K562 (cell line): Measurements from ENCODE around the gene PAQR7. TPM values are rescaled to one million over a fixed set of nuclear protein-coding genes. Genes with fewer than 3 reads are reported as not detected.

ENCODE experiments used
- DACH1 ChIP-seq: fragments of 450-650 bp; IDR thresholded peaks from 2 replicates; pipeline ENCODE4 v1.6.1; 2018; ENCODE audit not compliant: partially characterized antibody
- ERF ChIP-seq: fragments of 450-650 bp; formaldehyde crosslinking; IDR thresholded peaks from 2 replicates; pipeline ENCODE4 v1.4.0; 2020; ENCODE audit warnings: mild to moderate bottlenecking, mixed read lengths
- GABPB1 ChIP-seq: sonication (generic); formaldehyde crosslinking; IDR thresholded peaks from 2 replicates; pipeline ENCODE4 v1.8.0; 2022; ENCODE audit warnings: mild to moderate bottlenecking, missing genetic modification reagents
- HDAC8 ChIP-seq: fragments of 450-650 bp; IDR thresholded peaks from 2 replicates; pipeline ENCODE4 v1.6.1; 2016; ENCODE audit warnings: mild to moderate bottlenecking, missing genetic modification characterization, moderate library complexity, missing compliant biosample characterization
- HMG20A ChIP-seq: fragments of 450-650 bp; formaldehyde crosslinking; conservative IDR thresholded peaks from 2 replicates; pipeline ENCODE4 v1.4.0; 2020; ENCODE audit warnings: mild to moderate bottlenecking, mixed read lengths
- KAT2B ChIP-seq: IDR thresholded peaks from one replicate; pipeline ENCODE4 v1.6.1; 2012; ENCODE audit warnings: low read depth, mild to moderate bottlenecking, control low read depth, inconsistent platforms, low read length, moderate library complexity
- MTA2 ChIP-seq: fragments of 450-650 bp; IDR thresholded peaks from 2 replicates; pipeline ENCODE4 v1.6.1; 2016; ENCODE audit warnings: low read depth
- NFATC3 ChIP-seq: fragments of 450-650 bp; IDR thresholded peaks from 2 replicates; pipeline ENCODE4 v1.6.1; 2017; ENCODE audit warnings: mild to moderate bottlenecking
- PHF21A ChIP-seq: fragments of 450-650 bp; IDR thresholded peaks from 2 replicates; pipeline ENCODE4 v1.6.1; 2017; ENCODE audit warnings: low read depth, borderline replicate concordance
- PTBP1 ChIP-seq: fragments of 200-400 bp; formaldehyde crosslinking; IDR thresholded peaks from 2 replicates; pipeline ENCODE4 v1.6.1; 2017; ENCODE audit warnings: low read depth, low read length
- PYGO2 ChIP-seq: fragments of 450-650 bp; IDR thresholded peaks from 2 replicates; pipeline ENCODE4 v1.6.1; 2016; ENCODE audit warnings: mild to moderate bottlenecking, missing genetic modification characterization, moderate library complexity, missing compliant biosample characterization
- RFX7 ChIP-seq: fragments of 250-450 bp; sonication (Bioruptor Pico); IDR thresholded peaks from 2 replicates; pipeline ENCODE4 v1.5.1; 2021; ENCODE audit warnings: mild to moderate bottlenecking
- TAL1 ChIP-seq: fragments of 450-650 bp; IDR thresholded peaks from 2 replicates; pipeline ENCODE4 v1.6.1; 2016; ENCODE audit warnings: mild to moderate bottlenecking
- WHSC1 ChIP-seq: IDR thresholded peaks from one replicate; pipeline ENCODE4 v1.6.1; 2012; ENCODE audit warnings: low read length, control low read depth, inconsistent platforms
- polyA plus RNA-seq, 8 experiments: library from polyadenylated mRNA; depleted of rRNA in 4 of 8; stranded (reverse) in 5 of 8; unstranded in 3 of 8; fragments of >200 nt; fragmentation: Nextera tagmentation in 2 of 8; fragmentation: Illumina TruSeq in 1 of 8; extraction: Ambion mirVana in 2 of 8; extraction: Trizol in 1 of 8; gene quantifications; 2 replicates each; pipeline versions ENCODE4 v1.2.1 to v1.2.3, GENCODE V29; 2011 to 2014; ENCODE audit warnings: inconsistent platforms in 1 of 8, missing spikeins in 1 of 8
- total RNA-seq, 7 experiments: library from RNA; depleted of rRNA in 6 of 7; stranded (reverse); fragments of >200 nt in 6 of 7; fragmentation: Illumina TruSeq in 2 of 7; extraction: Trizol in 2 of 7; gene quantifications; 2 replicates each; pipeline versions ENCODE4 v1.2.1 to v1.2.3, GENCODE V29; 2011 to 2021; ENCODE audit warnings: low replicate concordance in 1 of 7
- TF ChIP-seq, protein P1 (sequence below): fragments of 450-650 bp; conservative IDR thresholded peaks from 2 replicates; pipeline ENCODE4 v1.6.1; 2016; ENCODE audit warnings: missing genetic modification characterization, low read depth, mild to moderate bottlenecking, control low read depth, missing compliant biosample characterization
- TF ChIP-seq, protein P2 (sequence below), 2 experiments: fragments of 450-650 bp; conservative IDR thresholded peaks; 2 replicates each; pipeline ENCODE4 v1.6.1; 2017; ENCODE audit warnings: mild to moderate bottlenecking in 2 of 2, moderate library complexity in 2 of 2
- TF ChIP-seq, protein P3 (sequence below): sonication (generic); formaldehyde crosslinking; IDR thresholded peaks from 2 replicates; pipeline ENCODE4 v1.8.1; 2023; ENCODE audit warnings: mild to moderate bottlenecking, missing genetic modification reagents, moderate library complexity
- TF ChIP-seq, protein P4 (sequence below): fragments of 250-450 bp; sonication (Bioruptor Pico); IDR thresholded peaks from 2 replicates; pipeline ENCODE4 v1.9.0; 2021; ENCODE audit warnings: mild to moderate bottlenecking, inconsistent platforms
- TF ChIP-seq, protein P5 (sequence below): fragments of 250-450 bp; sonication (Bioruptor Pico); IDR thresholded peaks from 2 replicates; pipeline ENCODE4 v1.8.0; 2021; ENCODE audit warnings: moderate library complexity, mild to moderate bottlenecking, inconsistent platforms
- TF ChIP-seq, protein P6 (sequence below): sonication (generic); formaldehyde crosslinking; IDR thresholded peaks from 2 replicates; pipeline ENCODE4 v1.8.1; 2022; ENCODE audit warnings: missing genetic modification reagents

Gene PAQR7
- total and polyA plus RNA-seq, 9 of the 15 experiments (the other 6 are each of a cell fraction or from before 2014, with no cell fraction given): 1.1 to 5.2 (median 2.6) TPM

DNA sequence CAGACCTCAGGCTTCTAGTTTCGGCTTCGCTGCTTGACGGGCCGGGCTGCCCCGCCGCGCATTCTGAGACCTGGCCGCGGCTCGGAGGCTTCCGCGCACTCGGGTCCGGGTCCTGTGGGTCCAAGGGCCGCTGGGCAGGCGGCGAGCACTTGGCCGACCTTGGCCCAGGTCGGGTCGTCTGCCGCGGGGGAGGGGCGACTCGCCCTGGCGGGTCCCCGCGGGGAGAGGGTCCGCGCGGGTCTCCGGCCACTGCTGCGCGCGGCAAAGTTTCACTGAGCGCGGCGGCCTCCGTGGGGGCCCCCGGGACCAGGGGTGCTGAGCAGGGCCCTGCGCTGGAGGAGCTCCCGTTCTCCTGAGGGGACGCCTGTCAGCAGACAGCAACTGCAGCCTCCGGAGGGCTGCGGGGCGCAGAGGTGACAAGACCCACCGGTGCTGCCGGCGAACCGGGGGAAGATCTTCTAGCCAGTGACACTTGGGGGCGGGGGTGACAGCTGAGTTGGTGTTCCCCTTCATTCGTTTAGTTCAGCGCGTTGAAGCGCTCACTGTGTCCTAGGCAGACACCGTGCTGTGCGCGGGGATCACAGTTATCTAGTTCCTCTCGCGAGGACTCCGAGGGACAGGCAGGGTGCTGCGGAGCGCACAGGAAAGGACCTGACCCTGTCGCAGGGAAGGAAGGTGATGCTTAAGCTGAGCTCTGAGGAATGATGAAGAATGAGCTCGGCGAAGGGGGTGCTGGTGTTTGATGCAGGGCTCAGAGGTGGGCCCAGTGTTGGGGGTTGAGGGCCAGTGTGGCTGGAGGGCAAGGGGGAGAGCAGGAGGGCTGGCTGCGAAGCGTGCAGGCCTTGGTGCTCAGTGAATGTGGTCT is 55.0 kb downstream of the PAQR7 start (continued):
- no peak for TF ChIP-seq MTA2
- TF ChIP-seq WHSC1: no peak
- TF ChIP-seq KAT2B: no peak
- TF ChIP-seq, protein P1, sequence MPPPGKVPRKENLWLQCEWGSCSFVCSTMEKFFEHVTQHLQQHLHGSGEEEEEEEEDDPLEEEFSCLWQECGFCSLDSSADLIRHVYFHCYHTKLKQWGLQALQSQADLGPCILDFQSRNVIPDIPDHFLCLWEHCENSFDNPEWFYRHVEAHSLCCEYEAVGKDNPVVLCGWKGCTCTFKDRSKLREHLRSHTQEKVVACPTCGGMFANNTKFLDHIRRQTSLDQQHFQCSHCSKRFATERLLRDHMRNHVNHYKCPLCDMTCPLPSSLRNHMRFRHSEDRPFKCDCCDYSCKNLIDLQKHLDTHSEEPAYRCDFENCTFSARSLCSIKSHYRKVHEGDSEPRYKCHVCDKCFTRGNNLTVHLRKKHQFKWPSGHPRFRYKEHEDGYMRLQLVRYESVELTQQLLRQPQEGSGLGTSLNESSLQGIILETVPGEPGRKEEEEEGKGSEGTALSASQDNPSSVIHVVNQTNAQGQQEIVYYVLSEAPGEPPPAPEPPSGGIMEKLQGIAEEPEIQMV (tag): no peak
- TF ChIP-seq HDAC8 (tag): no peak; the same call in 1 of the 2 replicates
- TF ChIP-seq DACH1: no peak
- no peak for TF ChIP-seq GABPB1
- TF ChIP-seq, protein P2, sequence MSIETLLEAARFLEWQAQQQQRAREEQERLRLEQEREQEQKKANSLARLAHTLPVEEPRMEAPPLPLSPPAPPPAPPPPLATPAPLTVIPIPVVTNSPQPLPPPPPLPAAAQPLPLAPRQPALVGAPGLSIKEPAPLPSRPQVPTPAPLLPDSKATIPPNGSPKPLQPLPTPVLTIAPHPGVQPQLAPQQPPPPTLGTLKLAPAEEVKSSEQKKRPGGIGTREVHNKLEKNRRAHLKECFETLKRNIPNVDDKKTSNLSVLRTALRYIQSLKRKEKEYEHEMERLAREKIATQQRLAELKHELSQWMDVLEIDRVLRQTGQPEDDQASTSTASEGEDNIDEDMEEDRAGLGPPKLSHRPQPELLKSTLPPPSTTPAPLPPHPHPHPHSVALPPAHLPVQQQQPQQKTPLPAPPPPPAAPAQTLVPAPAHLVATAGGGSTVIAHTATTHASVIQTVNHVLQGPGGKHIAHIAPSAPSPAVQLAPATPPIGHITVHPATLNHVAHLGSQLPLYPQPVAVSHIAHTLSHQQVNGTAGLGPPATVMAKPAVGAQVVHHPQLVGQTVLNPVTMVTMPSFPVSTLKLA (conservative IDR thresholded peaks at IDR 0.05): peak in 1 of 2 experiments; percentile 33; a peak in 1 of 4 replicates
- TF ChIP-seq, protein P3, sequence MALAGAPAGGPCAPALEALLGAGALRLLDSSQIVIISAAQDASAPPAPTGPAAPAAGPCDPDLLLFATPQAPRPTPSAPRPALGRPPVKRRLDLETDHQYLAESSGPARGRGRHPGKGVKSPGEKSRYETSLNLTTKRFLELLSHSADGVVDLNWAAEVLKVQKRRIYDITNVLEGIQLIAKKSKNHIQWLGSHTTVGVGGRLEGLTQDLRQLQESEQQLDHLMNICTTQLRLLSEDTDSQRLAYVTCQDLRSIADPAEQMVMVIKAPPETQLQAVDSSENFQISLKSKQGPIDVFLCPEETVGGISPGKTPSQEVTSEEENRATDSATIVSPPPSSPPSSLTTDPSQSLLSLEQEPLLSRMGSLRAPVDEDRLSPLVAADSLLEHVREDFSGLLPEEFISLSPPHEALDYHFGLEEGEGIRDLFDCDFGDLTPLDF: no peak; the same call in 1 of the 2 replicates
- no peak for TF ChIP-seq PYGO2 (tag)
- TF ChIP-seq, protein P4, sequence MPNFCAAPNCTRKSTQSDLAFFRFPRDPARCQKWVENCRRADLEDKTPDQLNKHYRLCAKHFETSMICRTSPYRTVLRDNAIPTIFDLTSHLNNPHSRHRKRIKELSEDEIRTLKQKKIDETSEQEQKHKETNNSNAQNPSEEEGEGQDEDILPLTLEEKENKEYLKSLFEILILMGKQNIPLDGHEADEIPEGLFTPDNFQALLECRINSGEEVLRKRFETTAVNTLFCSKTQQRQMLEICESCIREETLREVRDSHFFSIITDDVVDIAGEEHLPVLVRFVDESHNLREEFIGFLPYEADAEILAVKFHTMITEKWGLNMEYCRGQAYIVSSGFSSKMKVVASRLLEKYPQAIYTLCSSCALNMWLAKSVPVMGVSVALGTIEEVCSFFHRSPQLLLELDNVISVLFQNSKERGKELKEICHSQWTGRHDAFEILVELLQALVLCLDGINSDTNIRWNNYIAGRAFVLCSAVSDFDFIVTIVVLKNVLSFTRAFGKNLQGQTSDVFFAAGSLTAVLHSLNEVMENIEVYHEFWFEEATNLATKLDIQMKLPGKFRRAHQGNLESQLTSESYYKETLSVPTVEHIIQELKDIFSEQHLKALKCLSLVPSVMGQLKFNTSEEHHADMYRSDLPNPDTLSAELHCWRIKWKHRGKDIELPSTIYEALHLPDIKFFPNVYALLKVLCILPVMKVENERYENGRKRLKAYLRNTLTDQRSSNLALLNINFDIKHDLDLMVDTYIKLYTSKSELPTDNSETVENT: no peak
- TF ChIP-seq, protein P5, sequence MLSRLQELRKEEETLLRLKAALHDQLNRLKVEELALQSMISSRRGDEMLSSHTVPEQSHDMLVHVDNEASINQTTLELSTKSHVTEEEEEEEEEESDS (CRISPR knock-in tag): no peak
- TF ChIP-seq PTBP1: no peak
- peak; percentile 12; the same call in 1 of the 2 replicates for TF ChIP-seq ERF (CRISPR knock-in tag)
- peak; percentile 54; the same call in 1 of the 2 replicates for TF ChIP-seq PHF21A
- no peak for TF ChIP-seq TAL1
- TF ChIP-seq RFX7: no peak
- TF ChIP-seq NFATC3: no peak
- no peak for TF ChIP-seq HMG20A
- TF ChIP-seq, protein P6, sequence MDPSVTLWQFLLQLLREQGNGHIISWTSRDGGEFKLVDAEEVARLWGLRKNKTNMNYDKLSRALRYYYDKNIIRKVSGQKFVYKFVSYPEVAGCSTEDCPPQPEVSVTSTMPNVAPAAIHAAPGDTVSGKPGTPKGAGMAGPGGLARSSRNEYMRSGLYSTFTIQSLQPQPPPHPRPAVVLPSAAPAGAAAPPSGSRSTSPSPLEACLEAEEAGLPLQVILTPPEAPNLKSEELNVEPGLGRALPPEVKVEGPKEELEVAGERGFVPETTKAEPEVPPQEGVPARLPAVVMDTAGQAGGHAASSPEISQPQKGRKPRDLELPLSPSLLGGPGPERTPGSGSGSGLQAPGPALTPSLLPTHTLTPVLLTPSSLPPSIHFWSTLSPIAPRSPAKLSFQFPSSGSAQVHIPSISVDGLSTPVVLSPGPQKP (CRISPR knock-in tag): no peak
